ENCODE data around the gene CEP350.

The CEP350 gene, protein sequence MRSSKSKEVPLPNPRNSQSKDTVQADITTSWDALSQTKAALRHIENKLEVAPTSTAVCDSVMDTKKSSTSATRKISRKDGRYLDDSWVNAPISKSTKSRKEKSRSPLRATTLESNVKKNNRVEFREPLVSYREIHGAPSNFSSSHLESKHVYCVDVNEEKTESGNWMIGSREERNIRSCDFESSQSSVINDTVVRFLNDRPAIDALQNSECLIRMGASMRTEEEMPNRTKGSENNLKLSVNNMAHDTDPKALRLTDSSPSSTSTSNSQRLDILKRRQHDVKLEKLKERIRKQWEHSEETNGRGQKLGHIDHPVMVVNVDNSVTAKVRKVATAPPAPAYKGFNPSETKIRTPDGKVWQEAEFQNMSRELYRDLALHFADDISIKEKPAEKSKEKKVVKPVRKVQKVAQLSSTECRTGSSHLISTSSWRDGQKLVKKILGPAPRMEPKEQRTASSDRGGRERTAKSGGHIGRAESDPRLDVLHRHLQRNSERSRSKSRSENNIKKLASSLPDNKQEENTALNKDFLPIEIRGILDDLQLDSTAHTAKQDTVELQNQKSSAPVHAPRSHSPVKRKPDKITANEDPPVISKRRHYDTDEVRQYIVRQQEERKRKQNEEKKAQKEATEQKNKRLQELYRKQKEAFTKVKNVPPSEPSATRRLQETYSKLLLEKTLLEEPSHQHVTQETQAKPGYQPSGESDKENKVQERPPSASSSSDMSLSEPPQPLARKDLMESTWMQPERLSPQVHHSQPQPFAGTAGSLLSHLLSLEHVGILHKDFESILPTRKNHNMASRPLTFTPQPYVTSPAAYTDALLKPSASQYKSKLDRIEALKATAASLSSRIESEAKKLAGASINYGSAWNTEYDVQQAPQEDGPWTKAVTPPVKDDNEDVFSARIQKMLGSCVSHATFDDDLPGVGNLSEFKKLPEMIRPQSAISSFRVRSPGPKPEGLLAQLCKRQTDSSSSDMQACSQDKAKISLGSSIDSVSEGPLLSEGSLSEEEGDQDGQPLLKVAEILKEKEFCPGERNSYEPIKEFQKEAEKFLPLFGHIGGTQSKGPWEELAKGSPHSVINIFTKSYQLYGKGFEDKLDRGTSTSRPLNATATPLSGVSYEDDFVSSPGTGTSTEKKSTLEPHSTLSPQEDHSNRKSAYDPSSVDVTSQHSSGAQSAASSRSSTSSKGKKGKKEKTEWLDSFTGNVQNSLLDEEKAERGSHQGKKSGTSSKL (N-terminal part only)

DNA sequence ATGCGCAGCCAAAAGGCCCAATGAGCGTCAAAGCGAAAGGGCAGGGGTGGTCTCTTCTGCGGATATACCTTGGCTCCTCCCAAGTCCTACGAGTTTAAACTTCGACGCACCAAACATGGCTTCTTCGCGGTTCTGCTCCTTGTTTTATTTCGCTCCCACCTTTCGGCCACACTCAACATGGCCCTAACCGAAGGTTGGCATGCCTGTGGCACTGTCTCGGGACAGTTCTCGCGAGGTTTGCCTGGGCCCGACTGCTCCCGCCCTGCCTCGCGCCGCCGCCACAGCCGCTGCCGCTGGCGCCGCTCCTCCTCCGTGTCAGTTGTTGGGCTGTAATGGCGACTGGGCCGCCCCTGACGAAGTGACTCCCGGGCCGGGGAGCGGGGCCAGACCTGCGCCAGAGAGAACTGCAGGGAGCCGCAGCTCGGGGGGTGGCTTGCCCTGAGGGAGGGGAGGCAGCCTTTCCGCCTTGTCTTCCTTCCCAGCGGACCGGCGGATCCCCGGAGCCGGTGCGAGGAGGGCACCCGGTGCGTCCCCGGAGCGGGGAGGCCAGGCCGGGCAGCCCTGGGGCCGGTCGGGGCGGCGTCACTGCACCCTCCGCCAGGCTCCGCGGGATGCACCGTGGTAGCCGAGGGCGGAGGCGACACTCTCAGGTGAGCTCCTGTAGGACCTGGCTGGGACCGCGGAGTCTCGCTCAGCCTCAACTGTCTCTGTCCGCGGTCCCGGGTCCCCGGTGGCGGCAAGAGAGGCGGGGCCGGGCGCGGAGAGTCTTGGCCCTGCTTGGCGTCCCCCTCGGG, at the start of gene CEP350:
CEP350 (plus strand) TSS at position 318 of the 794 bp plus-strand sequence. CDS start 31,372 bp downstream, outside the sequence.
- peak; percentile 96 for DNase-seq

DNA sequence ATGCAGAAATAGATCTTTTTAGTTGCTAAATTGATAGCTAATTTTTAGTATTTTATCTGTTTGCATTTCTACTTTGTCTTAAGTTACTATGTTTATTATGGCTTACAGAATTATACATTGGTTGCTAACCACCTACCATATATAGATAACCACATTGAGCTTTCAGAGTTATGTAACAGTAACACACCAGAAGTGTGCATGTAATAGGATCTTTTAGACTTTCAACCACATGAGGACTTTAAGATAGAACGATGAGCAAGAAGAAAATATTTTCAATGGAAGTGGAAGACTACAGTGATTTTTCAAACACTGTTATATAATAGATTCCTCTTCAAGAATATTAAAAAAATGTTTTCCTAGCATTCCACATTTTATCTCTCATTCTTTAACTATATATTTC, 43.7 kb upstream of the CEP350 start:
- no peak for DNase-seq

DNA sequence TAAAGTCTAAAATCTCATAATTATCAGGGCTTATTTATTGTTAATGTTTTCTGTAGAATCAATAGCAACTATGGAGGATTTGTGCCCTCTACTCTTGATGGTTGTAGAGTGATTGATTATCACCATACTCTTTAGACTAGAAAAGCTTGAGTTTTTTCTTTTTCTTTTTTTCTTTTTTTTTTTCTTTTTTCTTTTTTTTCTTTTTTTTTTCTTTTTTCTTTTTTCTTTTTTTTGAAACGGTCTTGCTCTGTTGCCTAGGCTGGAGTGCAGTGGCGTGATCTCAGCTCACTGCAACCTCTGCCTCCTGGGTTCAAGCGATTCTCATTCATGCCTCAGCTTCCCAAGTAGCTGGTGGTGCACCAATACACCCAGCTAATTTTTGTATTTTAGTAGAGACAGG, 42.8 kb upstream of the CEP350 start:
- no peak for DNase-seq

DNA sequence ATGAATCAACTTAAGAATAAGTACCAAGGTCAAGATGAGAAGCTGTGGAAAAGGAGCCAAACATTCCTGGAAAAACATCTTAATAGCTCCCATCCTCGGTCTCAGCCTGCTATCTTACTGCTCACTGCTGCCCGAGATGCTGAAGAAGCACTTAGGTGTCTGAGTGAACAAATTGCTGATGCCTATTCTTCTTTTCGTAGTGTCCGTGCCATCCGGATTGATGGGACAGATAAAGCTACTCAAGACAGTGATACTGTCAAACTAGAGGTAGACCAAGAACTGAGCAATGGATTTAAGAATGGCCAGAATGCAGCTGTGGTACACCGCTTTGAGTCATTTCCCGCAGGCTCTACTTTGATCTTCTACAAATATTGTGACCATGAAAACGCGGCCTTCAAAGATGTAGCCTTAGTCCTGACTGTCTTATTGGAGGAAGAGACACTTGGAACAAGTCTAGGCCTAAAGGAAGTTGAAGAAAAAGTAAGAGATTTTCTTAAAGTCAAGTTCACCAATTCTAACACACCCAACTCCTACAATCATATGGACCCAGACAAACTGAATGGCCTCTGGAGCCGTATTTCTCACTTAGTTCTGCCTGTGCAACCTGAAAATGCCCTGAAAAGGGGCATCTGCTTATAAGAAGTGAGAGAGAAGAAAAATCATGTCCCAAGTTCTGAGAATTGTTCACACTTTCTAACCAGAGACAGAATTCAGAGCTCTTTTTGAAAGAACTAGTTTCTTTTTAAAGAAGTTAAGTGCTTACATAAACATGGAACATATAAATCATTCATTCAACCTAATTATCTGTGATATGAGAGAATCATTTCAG, 36.8 kb upstream of the CEP350 start:
- no peak for DNase-seq

DNA sequence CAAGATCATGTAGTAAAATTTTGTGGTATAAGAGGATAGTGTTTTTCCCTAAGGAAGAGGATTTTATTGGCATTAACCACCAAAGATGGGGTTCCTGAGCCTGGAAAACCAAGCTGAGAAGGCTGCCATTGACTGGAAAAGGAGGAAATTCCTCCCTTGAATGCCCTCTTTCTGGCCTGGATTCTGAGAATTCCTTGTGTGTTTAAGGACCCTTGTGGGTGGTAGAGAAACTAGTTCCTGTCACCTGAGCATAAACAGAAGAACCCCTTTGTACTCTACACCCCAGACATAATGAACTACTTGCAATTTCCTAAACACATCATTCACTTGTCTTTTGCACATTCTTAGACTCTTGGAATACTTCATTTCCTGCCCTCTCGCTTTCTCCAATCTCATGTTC, 33.1 kb upstream of the CEP350 start:
- DNase-seq, result no peak

DNA sequence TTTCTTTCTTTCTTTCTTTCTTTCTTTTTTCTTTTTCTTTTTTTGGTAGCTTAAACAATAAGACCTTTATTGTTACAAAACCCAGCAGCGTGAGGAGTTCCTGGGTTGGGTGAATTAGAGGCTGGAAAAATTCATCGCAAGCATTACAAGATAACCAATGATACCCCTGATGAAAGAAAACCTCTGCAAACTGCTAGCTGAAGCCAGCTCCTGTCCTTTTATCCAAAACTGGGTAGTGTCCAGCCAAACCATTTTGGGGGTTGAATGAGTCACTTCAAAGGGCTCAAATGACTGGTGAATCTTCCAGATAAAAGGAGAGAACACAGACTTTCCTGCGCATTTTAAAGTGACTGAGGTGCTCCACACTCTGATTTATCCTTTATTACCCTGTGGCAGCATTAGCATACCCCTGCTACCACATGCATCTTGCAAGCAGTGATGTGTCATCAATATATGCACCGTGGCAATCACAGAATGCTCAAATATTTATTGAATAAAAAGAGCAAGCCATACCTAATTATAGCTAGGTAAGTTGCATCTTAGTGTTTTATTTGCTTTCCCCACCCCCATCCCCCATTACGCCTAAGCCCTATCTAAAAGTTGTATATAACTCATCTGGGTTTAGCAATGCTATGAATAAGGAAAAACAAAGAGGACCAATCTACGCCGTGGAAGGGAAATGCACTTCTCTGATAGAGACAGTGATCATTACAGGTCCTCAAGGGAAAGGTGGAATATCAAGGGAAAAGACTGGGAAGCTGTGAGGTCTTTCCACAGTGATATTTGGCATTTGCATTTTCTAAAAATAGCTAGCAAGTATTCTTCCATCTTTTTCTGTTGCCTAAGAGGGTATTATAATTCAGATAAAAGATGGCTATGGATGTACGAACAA, 32.4 kb upstream of the CEP350 start:
- no peak for DNase-seq

DNA sequence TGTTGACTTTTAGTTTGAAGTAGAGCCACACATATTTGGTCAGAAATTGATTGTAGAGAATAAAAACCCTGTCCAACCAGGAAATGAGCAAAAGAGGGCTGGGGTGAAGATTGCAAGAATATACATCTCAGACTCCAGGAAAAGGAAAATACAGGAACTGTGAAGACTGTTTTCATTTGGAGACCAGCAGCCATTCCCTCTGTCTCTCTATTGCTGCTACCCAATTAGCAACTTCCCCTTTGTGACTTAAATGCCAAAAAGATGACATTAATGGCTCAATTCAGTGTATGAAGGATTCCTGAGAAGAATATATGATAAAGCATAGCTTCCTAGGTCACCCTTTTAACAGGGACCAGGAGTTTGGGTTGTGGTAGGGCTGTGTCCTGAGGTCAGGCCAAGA, 31.6 kb upstream of the CEP350 start:
- no peak for DNase-seq

DNA sequence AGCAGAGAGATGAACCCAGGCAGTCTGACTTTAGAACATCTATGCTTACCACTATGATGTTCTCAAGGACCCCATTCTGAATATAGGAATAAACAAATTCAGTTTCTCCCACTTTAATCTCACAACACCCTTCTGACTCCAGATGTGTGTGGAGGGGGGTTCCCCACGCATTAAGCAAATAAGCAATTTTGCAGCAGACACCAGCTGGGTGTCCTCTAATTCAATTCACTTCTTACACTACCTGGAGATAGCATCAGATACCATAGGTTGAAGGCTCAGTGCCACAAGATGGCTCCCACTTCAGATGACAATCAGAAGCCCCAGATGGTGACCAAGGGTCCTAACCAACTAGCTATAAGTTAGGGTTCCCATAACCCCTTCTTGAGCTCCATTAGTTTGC, 30.3 kb upstream of the CEP350 start:
- no peak for DNase-seq

DNA sequence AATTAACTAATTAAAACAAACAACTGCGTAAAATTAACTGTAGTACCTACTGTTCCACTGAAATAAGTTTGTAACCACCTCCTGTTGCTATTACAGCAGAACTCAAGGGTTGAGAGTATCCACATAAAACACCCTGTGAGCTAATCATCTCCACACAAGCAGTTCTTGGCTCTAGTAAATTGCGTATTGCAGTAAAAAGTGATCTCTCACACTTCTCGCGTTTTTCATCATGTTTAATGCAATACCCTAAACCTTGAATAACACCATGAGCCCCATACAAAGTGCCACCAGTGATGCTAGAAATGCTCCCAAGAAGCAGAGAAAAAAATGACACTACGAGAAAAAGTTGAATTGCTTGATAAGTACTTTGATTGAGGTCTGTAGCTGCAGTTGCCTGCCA, 29.3 kb upstream of the CEP350 start:
- no peak for DNase-seq

DNA sequence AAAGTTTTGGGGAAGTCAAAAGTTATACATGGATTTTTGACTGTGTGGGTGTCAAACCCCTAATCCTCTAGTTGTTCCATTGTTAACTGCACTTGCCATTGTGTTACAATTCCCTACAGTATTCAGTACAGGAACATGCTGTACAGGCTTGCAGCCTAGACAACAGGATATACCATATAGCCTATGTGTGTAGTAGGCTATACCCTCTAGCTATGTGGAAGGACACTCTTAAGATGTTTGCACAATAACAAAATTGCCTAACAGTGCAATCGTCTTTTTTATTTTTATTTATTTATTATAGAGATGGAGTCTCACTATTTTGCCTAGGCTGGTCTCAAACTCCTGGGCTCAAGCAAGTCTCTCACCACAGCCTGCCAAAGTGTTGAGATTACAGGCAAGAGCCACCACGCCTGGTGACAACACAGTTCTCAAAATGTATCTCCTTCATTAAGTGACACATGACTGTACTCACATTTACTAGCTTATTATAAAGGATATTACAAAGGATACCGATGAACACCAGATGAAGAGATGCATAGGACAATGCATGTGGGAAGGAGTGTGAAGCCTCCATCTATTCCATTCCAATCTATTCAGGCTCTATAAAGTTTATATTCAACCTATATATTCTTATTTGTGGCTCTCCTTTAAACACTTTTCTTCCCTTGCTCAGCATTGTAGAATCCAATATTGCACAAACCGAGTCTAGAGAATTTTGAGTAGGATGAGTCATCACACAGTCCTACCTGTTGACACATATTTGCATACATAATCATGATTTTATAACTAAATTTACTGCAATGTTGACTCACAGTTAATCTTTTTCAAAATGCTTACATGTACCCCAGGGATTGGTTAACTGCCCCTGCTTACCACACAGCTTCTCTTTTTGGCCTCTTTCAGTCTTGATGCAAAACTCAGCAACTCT, 28.4 kb upstream of the CEP350 start:
- no peak for DNase-seq

DNA sequence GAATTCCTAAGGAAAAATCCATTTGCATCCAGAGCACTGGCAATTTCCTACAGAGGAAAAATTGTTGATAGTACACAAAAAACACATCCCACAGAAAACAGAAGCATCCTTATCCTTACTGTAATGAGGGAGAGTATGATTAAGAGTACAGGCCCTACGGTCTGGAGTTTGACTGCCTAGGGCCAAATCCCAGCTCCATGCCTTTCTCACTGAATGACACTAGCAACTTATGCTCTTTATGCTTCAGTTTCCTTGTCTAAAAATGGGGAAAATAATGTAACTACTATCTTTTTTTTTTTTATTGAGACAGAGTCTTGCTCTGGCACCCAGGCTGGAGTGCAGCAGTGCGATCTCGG, 27.8 kb upstream of the CEP350 start:
- no peak for DNase-seq

DNA sequence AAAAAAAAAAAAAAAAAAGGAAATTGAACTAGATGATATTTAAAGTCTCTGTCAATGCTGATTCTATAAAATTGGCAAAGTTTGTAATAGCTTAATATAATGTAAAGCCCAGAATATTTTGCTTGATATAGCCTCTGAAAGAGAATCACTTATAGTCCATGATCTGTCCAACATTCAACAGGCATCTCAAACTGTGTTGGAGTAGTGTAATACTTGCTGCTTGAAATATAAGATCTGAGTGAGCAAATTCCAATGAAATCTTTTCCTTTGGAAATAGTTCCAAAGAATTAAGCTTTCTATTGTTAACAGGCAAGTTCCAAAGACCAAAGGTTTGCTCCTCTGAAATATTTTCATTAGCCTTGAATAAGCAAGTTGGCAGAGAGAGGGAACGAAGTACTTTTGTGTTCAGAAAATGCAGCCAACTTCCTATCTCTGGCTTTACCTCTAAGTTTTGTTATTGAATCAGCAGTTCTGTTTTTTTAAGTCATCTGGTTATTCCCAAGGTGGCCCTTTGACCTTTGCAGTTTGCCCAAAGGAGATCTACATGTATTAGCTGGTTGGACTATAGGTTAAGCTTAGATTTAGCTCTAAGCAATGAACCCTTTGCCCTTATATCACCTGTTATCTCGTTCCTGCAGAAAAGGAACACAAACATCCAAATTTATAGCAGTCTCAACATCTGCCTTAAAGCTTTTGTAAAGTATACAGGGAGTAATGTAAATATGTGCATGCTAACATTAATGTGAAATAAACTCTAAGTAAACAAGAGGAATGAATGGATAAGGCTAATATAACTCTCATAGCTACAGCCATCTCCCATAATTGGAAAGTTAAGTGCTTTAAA, 24.4 kb upstream of the CEP350 start:
- no peak for DNase-seq

DNA sequence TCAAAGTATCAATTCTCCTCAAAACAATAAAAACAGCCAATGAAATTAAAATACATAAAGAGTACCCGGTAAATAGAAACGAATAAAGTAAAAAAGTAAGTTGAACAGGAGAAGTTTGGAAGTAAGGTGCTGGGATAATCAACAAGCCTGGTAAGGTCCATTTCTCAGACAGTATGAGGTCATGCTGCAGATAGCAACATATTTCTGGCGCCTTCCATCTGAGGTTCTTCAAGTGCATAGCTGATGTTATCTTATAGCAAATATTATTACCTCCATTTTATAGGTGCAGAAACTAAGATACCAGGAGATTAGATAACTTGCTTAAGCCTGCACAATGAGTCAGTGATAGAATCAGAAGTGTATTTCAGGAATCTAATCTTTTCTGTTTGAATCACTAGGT, 23.7 kb upstream of the CEP350 start:
- no peak for DNase-seq

DNA sequence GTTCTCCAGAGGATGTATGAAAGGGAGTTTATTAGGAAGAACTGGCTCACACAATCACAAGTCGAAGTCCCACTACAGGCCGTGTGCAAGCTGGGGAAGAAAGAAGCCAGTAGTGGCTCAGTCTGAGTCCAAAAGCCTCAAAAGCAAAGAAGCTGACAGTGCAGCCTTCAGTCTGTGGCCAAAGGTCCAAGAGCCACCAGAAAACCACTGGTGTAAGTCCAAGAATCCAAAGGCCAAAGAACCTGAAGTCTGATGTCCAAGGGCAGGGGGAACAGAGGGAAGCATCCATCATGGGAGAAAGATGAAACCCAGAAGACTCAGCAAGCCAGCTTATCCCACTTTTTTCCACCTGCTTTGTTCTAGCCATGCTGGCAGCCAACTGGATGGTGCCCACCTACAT, 21.4 kb upstream of the CEP350 start:
- no peak for DNase-seq

DNA sequence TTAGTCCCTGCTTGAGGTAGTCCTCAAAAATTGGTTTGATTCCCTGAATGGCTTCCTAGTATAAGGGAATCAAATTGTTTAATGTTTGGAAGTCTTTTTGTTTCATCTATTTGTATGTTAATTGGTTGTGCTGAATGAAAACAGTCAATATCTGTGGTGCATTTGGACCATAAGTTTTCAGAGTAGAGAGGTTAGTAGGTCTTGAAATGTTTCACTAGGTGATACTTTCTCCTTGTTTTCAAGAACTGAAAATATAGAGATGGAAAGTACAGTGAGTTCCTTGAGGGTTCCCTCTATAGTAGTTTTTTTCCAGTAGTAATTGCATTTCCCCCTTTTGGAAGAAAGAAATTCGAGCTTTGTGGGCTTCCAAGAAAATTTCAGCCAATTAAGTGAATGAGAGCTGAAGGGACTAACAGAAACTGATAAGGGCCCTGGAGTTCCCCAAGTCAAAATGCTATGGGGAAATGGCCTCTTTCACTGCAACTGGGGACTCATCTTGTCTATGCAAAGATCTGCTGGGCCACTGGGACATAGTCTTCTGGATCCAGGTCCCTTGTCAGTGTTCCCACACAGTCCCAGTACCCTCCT, 18.6 kb upstream of the CEP350 start:
- no peak for DNase-seq

DNA sequence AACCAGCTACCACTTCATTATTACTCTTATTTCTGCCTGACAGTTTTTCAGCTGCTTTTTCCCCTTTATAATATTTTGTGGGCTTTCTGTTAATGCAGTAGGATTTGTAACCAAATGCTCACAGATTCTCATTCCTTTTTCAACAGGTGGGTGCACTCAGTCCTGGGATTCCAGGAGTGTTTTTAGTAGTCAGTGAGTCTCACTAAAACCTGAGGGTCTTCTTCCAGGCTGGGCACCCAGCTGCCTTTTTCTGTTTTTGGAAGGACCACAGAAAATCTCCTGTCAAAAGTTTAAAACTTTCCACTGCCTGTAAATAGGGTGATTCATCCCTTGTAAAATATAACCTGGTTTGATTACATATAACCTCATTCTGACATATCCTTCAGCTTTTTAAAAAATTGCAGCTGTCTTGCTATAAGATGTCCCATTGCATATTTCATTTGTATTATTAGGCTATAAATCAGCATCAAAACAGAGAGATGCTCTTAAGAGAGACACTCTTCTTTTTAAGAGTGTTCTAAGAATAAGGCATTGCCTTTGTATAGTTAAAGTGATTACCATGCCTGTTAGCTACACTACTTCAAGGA, 16.8 kb upstream of the CEP350 start:
- DNase-seq, result no peak

DNA sequence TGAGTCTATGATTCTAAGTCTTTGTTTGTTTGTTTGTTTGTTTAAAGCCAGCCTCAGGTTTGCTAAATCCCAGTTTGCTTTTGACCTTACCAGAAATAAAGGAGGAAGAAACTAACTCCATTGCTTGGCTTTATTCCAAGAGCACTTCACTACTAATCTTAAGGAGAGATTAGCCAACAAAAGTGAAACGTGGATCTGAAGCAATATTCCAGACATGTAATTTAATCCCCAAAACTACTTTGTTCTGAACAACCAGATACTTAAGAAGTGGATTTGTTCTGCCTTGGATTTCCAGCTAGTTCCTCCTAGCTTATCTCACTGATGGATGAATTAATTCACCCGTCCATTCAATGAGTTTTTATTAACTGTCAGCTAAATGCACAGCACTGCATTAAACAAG, 15.9 kb upstream of the CEP350 start:
- no peak for DNase-seq

DNA sequence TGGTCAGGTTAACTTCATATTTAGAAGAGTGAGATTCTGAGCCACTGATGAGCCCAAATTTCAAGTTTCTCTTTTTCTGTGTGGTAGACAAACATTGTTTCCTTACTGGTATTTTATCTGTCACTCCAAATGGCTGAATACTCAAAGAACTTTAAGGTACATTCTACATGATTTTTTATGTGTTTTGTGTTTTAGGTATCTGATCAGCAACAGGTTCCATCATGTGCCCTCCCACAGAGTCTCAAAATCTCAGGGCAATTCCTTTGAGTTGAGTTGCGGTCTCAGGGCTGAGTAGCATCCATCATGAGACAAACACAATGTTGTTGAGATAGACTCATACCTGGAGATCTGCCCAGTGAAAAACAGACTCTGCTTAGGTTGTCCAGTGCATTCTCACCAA, 14.7 kb upstream of the CEP350 start:
- no peak for DNase-seq
